Measurements from ENCODE around the gene IDUA.

DNA sequence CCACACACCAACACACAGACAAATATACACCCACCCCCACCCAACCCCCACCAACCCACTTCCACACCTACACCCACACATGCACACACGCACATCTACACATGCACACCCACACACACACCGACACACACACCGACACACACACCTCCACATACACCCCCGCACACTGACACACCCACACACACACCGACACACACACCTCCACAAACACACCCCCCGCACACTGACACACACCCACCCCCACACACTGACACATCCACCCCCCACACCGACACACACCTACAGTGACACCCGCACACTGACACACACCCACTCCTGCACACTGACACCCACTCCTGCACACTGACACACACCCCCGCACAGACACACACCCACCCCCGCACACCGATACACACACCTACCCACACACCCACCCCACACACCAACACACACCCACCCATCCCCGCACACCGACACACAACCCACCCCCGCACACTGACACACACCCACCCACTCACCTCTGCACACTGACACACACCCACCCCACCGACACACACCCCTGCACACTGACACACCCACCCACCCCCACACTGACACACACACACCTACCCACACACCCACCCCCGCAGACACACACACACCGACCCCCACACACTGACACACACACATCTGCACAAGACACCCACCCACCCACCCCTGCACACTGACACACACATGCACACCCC is 55.7 kb downstream of the IDUA start:
- TF ChIP-seq CBX5 (IDR thresholded peaks at IDR 0.05; ENCODE audit: low read depth) (no peak), EZH2 (IDR thresholded peaks at IDR 0.05; ENCODE audit: borderline replicate concordance, control insufficient read depth, low read depth, low read length) (no peak), POLR2A (IDR thresholded peaks at IDR 0.05; ENCODE audit: low read depth, low read length) (no peak), CHD2 (IDR thresholded peaks at IDR 0.05; ENCODE audit: borderline replicate concordance, low read depth, low read length) (no peak), POLR2AphosphoS5 (IDR thresholded peaks at IDR 0.05; ENCODE audit: low read length) (no peak), ASH2L (IDR thresholded peaks at IDR 0.05; ENCODE audit: borderline replicate concordance, low read depth) (no peak), FOS (IDR thresholded peaks at IDR 0.05; ENCODE audit: borderline replicate concordance, extremely low read depth, insufficient read length) (no peak), SREBF1 (IDR thresholded peaks at IDR 0.05; ENCODE audit: low read length) (no peak), SMC3 (IDR thresholded peaks at IDR 0.05; ENCODE audit: borderline replicate concordance, low read length) (no peak)
- TF ChIP-seq, protein P1, sequence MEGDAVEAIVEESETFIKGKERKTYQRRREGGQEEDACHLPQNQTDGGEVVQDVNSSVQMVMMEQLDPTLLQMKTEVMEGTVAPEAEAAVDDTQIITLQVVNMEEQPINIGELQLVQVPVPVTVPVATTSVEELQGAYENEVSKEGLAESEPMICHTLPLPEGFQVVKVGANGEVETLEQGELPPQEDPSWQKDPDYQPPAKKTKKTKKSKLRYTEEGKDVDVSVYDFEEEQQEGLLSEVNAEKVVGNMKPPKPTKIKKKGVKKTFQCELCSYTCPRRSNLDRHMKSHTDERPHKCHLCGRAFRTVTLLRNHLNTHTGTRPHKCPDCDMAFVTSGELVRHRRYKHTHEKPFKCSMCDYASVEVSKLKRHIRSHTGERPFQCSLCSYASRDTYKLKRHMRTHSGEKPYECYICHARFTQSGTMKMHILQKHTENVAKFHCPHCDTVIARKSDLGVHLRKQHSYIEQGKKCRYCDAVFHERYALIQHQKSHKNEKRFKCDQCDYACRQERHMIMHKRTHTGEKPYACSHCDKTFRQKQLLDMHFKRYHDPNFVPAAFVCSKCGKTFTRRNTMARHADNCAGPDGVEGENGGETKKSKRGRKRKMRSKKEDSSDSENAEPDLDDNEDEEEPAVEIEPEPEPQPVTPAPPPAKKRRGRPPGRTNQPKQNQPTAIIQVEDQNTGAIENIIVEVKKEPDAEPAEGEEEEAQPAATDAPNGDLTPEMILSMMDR (IDR thresholded peaks at IDR 0.05 in 2 of 3, conservative IDR thresholded peaks at IDR 0.05 in 1 of 3; ENCODE audit: control insufficient read depth in 2 of 3, extremely low read depth in 1 of 3, insufficient read depth in 1 of 3, low read depth in 3 of 3, low read length in 3 of 3), result no peak
- TF ChIP-seq, protein P2, sequence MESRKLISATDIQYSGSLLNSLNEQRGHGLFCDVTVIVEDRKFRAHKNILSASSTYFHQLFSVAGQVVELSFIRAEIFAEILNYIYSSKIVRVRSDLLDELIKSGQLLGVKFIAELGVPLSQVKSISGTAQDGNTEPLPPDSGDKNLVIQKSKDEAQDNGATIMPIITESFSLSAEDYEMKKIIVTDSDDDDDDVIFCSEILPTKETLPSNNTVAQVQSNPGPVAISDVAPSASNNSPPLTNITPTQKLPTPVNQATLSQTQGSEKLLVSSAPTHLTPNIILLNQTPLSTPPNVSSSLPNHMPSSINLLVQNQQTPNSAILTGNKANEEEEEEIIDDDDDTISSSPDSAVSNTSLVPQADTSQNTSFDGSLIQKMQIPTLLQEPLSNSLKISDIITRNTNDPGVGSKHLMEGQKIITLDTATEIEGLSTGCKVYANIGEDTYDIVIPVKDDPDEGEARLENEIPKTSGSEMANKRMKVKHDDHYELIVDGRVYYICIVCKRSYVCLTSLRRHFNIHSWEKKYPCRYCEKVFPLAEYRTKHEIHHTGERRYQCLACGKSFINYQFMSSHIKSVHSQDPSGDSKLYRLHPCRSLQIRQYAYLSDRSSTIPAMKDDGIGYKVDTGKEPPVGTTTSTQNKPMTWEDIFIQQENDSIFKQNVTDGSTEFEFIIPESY (IDR thresholded peaks at IDR 0.05), result no peak

All from GM12878 (cell line).